ENCODE results near the gene DMPK. TPM values are rescaled to one million over a fixed set of nuclear protein-coding genes. Genes with fewer than 3 reads are reported as not detected.
"Not testable (repeated sequence)": the region's sequence is repeated elsewhere in the genome, so short reads cannot be mapped to it uniquely, and the experiment has no call there.

The DMPK gene
- total RNA-seq, 1 experiment from 2014 or later: 10.6 TPM

DNA sequence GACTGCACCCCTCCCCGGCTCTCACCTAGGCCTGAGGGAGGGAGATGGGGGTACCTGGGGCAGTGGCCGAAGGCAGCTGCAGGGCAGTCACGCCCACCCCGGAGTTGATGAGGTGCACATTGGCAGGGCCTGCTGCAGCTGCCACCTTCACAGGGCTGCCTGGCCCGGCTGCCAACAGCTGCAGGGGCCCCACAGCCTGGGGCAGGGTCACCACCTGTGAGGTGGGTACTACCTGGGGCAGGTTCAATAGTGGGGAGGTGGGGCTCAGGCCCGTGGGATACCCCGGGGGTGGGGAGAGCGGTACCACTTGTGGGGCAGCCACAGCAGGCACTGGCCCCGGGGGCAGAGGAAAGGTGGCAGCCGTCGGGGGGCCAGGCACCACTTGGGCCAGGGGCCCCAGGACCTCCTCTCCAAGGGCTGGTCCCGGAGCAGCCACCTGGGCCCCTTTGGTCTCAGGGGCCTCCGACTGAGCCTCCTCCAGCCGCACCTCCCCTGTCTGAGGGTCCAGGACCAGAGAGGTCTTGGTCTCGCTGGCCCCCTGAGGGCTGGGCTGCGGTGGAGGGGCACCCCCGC lies 15.9 kb downstream of the DMPK start:
- Histone ChIP-seq H3K36me3 (peaks cover 15% of the 10 kb centered on the region), H3K9me3 (replicated peaks) (0 out of 2 replicates have a peak, but pooled peaks cover 2% of the 10 kb centered on the region), H3K4me1 (replicated peaks) (peaks cover 42% of the 10 kb centered on the region), H3K27me3 (replicated peaks) (no peaks in the 10 kb centered on the region), H3K27ac (no peak overlapping the region), H3K4me3 (no peak overlapping the region)
- DNase-seq (ENCODE audit: low read depth in 1 of 2, low spot score in 2 of 2): no peak

DNA sequence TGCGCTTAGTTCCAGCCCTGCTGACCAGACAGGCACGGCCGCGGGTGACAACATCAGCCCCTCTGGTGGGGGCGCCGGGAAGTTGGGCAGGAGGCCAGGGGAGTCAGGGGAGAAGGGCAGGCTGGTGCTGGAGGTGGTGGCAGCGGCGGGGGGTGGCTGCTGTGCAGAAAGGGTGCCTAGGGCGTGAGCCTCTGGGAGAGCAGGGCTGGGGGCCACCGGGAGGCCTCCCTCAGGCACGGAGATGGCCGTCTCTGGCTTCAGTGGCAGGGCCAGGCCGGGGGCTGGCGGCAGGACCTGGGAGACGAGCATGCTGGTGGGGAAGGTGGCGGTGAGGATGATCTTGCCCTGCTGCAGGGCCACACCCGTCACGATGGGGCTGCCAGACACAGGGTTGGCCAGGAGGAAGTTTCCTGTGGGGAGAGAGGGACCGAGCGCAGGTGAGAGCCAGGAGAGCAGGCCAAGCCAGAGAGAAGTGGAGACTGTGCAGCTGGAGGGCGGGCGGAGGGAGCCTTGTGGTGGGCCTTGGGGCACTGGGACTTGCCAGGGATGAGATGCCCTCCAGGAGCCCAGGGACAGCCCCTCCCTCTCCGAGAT lies 16.5 kb downstream of the DMPK start:
- Histone ChIP-seq H3K4me1 (replicated peaks) (peaks cover 39% of the 10 kb centered on the region), H3K9me3 (replicated peaks) (0 out of 2 replicates have a peak, but pooled peaks cover 2% of the 10 kb centered on the region), H3K27me3 (replicated peaks) (no peaks in the 10 kb centered on the region), H3K27ac (no peak overlapping the region), H3K36me3 (peaks cover 9% of the 10 kb centered on the region), H3K4me3 (no peak overlapping the region)
- DNase-seq (ENCODE audit: low read depth in 1 of 2, low spot score in 2 of 2): no peak

DNA sequence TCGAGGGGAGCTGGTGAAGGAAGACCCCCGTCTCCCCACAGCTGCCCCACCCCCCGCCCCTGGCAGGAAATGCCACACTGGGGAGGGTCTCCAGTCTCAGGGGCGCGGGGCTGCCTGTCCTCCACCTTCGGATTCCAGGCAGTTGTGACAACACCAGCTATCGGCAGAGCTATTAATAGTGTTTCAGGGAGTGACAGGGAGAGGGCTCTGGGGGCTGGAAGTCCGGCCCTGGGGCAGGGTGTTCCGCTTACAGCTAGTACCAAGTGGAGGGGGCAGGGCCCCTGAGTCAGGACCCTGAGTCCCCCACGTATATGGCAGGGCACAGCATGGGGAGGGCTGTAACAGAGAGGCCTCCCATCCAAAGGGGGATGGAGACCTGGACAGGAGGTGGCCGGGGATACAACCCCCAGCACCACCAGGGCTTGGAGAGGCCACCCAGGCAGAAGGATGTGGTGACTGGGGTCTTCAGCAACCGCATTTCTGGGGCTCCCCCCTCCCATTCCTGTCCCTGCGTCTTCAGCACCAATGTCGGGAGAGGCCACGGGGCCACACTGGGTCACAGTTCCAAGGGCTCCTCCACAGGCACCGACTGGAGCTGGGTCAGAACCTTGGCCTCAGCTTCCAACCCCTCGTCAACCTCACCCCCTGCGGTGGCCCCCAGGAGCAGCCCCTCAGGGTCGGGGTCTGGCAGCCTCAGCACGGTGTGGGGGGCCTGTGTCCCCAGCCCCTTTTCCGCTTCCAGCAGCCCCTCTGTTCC lies 17.2 kb downstream of the DMPK start:
- H3K27me3 ChIP-seq (replicated peaks): no peaks in the 10 kb centered on the region
- no peak overlapping the region for H3K4me3 ChIP-seq
- 0 out of 2 replicates have a peak, but pooled peaks cover 2% of the 10 kb centered on the region for H3K9me3 ChIP-seq (replicated peaks)
- no peak overlapping the region for H3K27ac ChIP-seq
- peaks cover 33% of the 10 kb centered on the region for H3K4me1 ChIP-seq (replicated peaks)
- peaks cover 8% of the 10 kb centered on the region; the same call in 1 of the 2 replicates for H3K36me3 ChIP-seq
- no peak for DNase-seq (ENCODE audit: low read depth in 1 of 2, low spot score in 2 of 2)

DNA sequence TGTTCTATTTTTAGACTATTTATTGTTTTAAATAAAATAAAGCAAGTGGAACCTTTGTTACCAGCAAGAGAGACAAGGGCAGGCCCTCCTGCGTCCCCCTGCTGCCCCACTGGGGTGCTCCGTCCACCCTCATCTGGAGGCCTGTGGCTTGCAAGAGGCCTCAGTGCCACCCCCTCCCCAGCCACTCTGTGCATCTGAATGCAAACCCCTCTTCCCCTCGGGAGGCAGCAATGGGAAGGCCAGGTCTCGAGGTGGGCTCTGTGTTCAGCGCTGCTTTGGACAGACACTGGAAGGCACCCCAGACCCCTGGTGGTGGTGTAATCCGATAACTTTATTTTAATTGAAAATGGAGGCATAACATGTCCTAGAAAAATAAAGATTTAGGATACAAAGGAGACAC lies 17.8 kb downstream of the DMPK start:
- H3K36me3 ChIP-seq: peaks cover 8% of the 10 kb centered on the region; the same call in 1 of the 2 replicates
- DNase-seq (ENCODE audit: low read depth in 1 of 2, low spot score in 2 of 2): no peak
- H3K27ac ChIP-seq: no peak overlapping the region
- H3K4me3 ChIP-seq: no peak overlapping the region
- 0 out of 2 replicates have a peak, but pooled peaks cover 2% of the 10 kb centered on the region for H3K9me3 ChIP-seq (replicated peaks)
- H3K27me3 ChIP-seq (replicated peaks): no peaks in the 10 kb centered on the region
- peaks cover 29% of the 10 kb centered on the region for H3K4me1 ChIP-seq (replicated peaks)

DNA sequence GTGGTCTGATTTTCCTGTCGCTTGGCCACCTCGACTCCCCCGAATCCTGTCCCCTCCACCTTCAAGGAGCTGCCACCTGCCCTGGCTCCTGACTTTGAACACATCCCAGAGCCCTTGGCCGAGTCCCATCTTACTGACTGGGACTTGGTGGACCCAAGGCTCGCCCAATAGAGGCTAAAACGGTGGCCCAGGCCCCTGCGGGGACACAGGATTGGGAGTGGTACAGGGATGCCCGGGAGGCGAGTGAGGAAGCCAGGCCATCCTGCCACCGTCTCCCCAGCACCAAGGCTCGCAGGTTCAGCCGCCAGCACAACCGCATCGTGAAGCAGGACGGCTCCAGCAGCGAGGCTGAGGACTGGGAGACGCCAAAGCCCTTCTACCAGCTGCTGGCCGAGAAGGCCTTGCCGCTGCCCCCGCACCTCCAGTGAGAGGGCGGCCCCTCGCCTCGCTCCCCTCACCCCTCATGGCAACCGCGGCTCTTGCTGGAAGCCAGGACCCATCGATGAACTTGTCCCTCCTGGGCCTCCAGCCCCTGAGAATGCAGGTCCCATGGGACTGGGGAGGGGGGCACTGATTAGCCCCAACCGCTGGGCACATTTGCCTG lies 18.5 kb downstream of the DMPK start:
- 0 out of 2 replicates have a peak, but pooled peaks cover 2% of the 10 kb centered on the region for H3K9me3 ChIP-seq (replicated peaks)
- peaks cover 29% of the 10 kb centered on the region for H3K4me1 ChIP-seq (replicated peaks)
- H3K27me3 ChIP-seq (replicated peaks): no peaks in the 10 kb centered on the region
- DNase-seq (ENCODE audit: low read depth in 1 of 2, low spot score in 2 of 2): no peak
- no peak overlapping the region for H3K4me3 ChIP-seq
- peaks cover 8% of the 10 kb centered on the region; the same call in 1 of the 2 replicates for H3K36me3 ChIP-seq
- no peak overlapping the region for H3K27ac ChIP-seq

DNA sequence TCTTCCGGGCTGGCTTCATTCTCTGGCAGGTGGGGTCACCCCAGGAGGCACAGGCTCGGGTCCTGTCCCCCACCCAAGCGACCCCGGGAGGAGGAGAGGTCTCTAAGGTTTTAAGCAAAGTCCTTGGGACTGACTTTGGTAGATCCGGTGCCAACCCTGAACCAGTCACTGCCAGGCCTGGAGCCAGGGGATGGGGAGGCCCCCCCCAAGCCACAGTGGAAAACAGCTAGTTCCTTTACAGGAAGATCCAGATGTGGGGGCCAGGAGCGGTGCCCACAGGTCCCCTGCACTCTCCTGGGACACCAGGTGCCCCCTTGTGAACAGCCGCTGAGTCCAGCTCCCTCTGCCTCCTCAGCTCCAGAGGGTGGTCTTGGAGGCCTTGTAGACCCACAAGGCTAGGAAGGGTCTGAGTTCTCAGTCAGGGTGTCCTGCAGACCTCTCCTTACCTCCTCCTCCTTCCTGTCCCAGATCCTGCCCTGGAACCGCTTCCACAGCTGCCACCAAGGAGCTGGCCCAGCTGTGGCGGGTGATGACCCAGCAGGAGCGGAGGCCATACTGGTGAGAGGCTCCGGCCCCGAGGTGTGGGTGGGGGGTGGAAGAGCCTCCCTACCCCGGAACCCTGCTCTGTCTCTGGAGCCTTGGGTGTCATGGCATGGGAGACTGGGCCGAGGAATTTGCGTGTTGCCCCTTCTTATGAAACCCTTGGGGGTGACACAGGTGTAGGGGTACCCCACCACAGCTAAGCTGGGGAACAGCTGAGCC lies 19.2 kb downstream of the DMPK start:
- no peak for DNase-seq (ENCODE audit: low read depth in 1 of 2, low spot score in 2 of 2)
- H3K9me3 ChIP-seq (replicated peaks): no peaks in the 10 kb centered on the region
- peaks cover 26% of the 10 kb centered on the region for H3K4me1 ChIP-seq (replicated peaks)
- no peak overlapping the region for H3K27ac ChIP-seq
- H3K27me3 ChIP-seq (replicated peaks): no peaks in the 10 kb centered on the region
- no peak overlapping the region for H3K4me3 ChIP-seq
- peaks cover 8% of the 10 kb centered on the region; the same call in 1 of the 2 replicates for H3K36me3 ChIP-seq

DNA sequence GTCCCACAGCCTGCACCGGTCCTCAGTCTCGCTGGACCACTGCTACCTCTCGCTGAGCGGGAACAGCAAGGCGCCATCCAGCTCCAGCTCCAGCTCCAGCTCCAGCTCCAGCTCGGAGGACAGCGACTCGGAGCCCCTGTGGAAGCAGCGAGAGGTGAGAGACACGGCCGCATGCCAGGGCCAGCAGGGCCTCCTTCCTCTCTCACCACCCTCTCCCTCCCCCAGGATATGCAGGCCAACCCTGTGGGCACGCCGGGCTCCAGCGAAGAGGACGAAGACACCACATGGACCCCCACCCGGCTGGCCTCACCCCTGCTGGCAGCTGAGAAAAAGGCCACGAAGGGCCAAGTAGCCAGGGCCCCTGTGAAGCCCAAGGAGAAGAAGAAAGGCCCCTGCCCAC lies 20.6 kb downstream of the DMPK start:
- Histone ChIP-seq H3K9me3 (replicated peaks) (no peaks in the 10 kb centered on the region), H3K4me1 (replicated peaks) (peaks cover 12% of the 10 kb centered on the region), H3K36me3 (peaks cover 5% of the 10 kb centered on the region; the same call in 1 of the 2 replicates), H3K27me3 (replicated peaks) (no peaks in the 10 kb centered on the region), H3K27ac (no peak overlapping the region), H3K4me3 (no peak overlapping the region)
- no peak for DNase-seq (ENCODE audit: low read depth in 1 of 2, low spot score in 2 of 2)

DNA sequence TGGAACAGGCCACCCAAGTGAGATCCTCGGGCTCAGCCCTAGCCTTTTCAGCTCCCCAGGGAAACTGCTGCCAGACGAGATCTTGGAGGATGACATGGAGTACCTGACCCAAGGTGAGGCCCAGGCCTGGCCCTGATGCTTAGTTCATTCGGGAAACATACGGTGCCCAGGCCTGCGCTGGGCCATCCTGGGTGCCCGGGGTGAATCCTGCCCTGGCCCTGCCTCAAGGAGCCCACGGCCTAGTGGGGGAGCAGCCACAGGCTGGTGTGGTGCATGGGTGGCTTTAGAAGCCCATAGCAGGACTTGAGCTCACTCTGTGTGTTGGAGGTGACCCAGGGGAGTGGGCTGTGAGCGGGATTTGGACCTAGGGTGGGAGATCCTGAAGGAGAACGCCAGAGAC lies 23.4 kb downstream of the DMPK start:
- Histone ChIP-seq H3K27ac (no peak overlapping the region), H3K4me3 (no peak overlapping the region), H3K36me3 (no peaks in the 10 kb centered on the region), H3K9me3 (replicated peaks) (no peaks in the 10 kb centered on the region), H3K4me1 (replicated peaks) (peaks cover under 1% of the 10 kb centered on the region; the same call in 1 of the 2 replicates), H3K27me3 (replicated peaks) (no peaks in the 10 kb centered on the region)
- no peak for DNase-seq (ENCODE audit: low read depth in 1 of 2, low spot score in 2 of 2)

DNA sequence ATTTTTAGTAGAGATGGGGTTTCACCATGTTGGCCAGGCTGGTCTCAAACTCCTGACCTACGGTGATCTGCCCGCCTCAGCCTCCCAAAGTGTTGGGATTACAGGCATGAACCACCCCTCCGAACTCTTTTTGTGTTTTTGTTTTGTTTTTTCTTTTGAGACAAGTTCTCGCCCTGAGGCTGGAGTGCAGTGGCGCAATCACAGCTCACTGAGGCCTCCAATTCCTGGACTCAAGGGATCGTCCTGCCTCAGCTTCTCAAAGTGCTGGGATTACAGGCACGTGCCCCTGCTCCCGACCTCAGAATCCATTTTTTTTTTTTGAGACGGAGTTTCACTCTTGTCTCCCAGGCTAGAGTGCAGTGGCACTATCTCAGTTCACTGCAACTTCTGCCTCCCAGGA lies 24.6 kb downstream of the DMPK start:
- DNase-seq (ENCODE audit: low read depth in 1 of 2, low spot score in 2 of 2): no peak
- Histone ChIP-seq H3K4me3 (no peak overlapping the region), H3K4me1 (replicated peaks) (no peaks in the 10 kb centered on the region), H3K27me3 (replicated peaks) (no peaks in the 10 kb centered on the region), H3K9me3 (replicated peaks) (no peaks in the 10 kb centered on the region), H3K27ac (no peak overlapping the region), H3K36me3 (no peaks in the 10 kb centered on the region)

DNA sequence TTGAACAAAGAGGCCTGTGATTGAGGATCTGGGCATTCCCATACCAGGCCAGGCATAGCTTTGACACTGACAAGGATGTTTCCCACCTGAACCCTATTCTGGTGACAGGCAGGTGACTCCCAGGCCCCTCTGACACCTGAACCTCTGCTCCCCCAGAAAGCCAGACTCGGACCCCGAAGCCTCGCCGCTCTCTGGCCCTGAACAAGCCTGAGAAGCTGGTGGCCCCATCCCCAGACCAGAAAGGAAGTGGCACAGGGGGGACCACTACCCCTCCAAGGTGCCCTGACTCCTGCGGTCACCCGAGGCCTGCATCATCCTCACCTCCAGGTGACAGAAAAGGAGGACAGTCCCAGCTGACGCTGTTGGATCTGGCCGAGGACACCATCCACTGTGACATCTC lies 28.0 kb downstream of the DMPK start:
- Histone ChIP-seq H3K9me3 (replicated peaks) (no peaks in the 10 kb centered on the region), H3K36me3 (no peaks in the 10 kb centered on the region), H3K27me3 (replicated peaks) (no peaks in the 10 kb centered on the region), H3K27ac (no peak overlapping the region), H3K4me1 (replicated peaks) (no peaks in the 10 kb centered on the region), H3K4me3 (no peak overlapping the region)
- no peak for DNase-seq (ENCODE audit: low read depth in 1 of 2, low spot score in 2 of 2)

DNA sequence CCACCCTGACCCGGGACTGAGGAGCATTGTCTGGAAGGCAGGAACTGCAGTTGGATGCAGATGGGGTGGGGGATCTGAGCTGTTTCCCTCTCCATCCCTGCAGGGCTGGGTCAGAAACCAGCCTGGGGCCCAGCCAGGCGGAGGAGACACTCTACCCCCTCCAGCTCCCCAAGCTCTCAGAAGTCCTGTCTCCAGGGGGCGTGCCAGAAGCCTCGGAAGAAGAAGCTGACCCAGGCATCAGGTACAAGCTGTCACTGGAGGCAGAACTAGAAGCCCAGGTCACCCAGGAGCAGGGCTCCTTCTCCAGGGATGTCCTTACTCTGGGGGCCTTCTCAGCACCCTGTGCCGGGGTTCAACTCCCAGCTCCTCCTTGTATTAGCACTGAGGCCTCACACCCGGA lies 28.7 kb downstream of the DMPK start:
- H3K4me3 ChIP-seq: no peak overlapping the region
- no peak for DNase-seq (ENCODE audit: low read depth in 1 of 2, low spot score in 2 of 2)
- no peaks in the 10 kb centered on the region for H3K4me1 ChIP-seq (replicated peaks)
- H3K36me3 ChIP-seq: no peaks in the 10 kb centered on the region
- no peaks in the 10 kb centered on the region for H3K9me3 ChIP-seq (replicated peaks)
- H3K27ac ChIP-seq: no peak overlapping the region
- H3K27me3 ChIP-seq (replicated peaks): no peaks in the 10 kb centered on the region

DNA sequence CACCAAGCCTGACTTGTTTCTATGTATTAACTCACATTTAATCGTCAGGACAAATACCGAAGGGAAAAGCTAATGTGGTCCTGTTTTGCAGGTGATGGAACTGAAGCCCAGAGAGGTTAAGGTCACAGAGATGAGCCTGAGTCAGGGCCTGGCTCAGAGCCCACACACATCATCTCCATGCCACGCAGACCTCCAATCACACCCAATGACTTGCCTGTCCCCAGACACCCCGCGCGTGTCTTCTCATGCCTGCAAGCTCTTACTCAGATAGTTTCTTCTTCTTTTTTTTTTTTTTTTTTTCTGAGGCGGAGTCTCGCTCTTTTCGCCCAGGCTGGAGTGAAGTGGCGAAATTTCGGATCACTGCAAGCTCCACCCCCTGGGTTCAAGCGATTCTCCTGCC lies 29.7 kb downstream of the DMPK start:
- DNase-seq (ENCODE audit: low read depth in 1 of 2, low spot score in 2 of 2): no peak
- Histone ChIP-seq H3K9me3 (replicated peaks) (no peaks in the 10 kb centered on the region), H3K4me1 (replicated peaks) (no peaks in the 10 kb centered on the region), H3K27me3 (replicated peaks) (no peaks in the 10 kb centered on the region), H3K27ac (no peak overlapping the region), H3K4me3 (no peak overlapping the region), H3K36me3 (no peaks in the 10 kb centered on the region)

DNA sequence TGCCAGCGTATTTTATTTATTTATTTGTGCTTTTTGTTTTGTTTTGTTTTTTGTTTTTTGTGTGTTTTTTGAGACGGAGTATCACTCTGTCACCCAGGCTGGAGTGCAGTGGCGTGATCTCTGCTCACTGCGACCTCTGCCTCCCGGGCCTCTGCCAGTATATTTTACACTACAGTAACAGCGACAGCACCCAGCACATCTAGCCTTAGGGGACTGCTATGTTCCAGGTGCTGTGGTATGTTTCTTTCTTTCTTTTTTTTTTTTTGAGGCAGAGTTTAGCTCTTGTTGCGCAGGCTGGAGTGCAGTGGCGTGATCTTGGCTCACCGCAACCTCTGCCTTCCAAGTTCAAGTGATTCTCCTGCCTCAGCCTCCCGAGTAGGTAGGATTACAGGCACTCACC lies 30.8 kb downstream of the DMPK start:
- not testable (repeated sequence) for H3K36me3 ChIP-seq; H3K27me3 ChIP-seq (replicated peaks); H3K4me1 ChIP-seq (replicated peaks); H3K9me3 ChIP-seq (replicated peaks); DNase-seq (ENCODE audit: low read depth in 1 of 2, low spot score in 2 of 2); H3K4me3 ChIP-seq; H3K27ac ChIP-seq

Data from SJSA1 (cell line).